Measurements from ENCODE around the gene SULT1A3. TPM values are rescaled to one million over a fixed set of nuclear protein-coding genes. Genes with fewer than 3 reads are reported as not detected.
"Not testable (repeated sequence)": the region's sequence is repeated elsewhere in the genome, so short reads cannot be mapped to it uniquely, and the experiment has no call there.

Gene SULT1A3
- total and polyA plus RNA-seq, 2 experiments from 2014 or later: 4.8 to 12.2 TPM

DNA sequence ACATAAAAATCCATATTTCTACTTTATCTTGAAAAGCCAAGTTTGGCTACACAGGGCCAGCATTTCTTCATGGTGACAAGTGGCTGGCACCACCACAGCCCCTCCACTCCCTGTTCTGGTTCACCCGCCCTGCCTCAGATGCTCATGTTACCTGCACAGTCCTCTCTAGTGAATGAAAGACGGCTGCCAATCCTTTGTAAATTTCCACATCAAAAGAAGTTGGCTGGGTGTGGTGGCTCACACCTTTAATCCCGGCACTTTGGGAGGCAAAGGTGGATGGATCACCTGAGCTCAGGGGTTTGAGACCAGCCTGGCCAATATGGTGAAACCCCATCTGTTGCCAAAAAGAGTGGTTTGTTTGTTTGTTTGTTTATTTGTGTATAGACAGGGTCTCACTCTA, 35.5 kb upstream of the SULT1A3 start:
- H3K27ac ChIP-seq: no peak overlapping the region
- H4K20me1 ChIP-seq (ENCODE audit: insufficient read depth): no peaks in the 10 kb centered on the region
- in situ Hi-C loops (cut with MboI): no loop called here
- no peaks in the 10 kb centered on the region for H3K4me1 ChIP-seq (ENCODE audit: insufficient read depth)
- no peak overlapping the region for H3K9ac ChIP-seq
- H3K27me3 ChIP-seq (replicated peaks; ENCODE audit: insufficient read depth): no peaks in the 10 kb centered on the region
- no peaks in the 10 kb centered on the region for H3K9me3 ChIP-seq (ENCODE audit: low read depth)
- 55 to 57% methylated on average over 3 of the region's 3 CpGs for WGBS, 2 experiments (ENCODE audit: low coverage in 1 of 2, low lambda C conversion rate in 2 of 2, missing lambda C conversion rate in 2 of 2)
- no peaks in the 10 kb centered on the region for H3F3A ChIP-seq (ENCODE audit: insufficient read depth)
- H3K79me2 ChIP-seq (ENCODE audit: insufficient read depth): no peaks in the 10 kb centered on the region
- DNase-seq: no peak
- no peaks in the 10 kb centered on the region for H3K36me3 ChIP-seq (ENCODE audit: low read depth)
- no peaks in the 10 kb centered on the region for H3K9me2 ChIP-seq (ENCODE audit: insufficient read depth)
- H2AFZ ChIP-seq: no peak overlapping the region
- no peak overlapping the region for H3K4me3 ChIP-seq
- H3K4me2 ChIP-seq (ENCODE audit: unreplicated experiment): no peak overlapping the region
- TF ChIP-seq EZH2 (IDR thresholded peaks at IDR 0.05; ENCODE audit: insufficient read depth, poor library complexity, severe bottlenecking) (no peak), EZH2phosphoT487 (IDR thresholded peaks at IDR 0.05; ENCODE audit: insufficient read depth, low read depth) (no peak)

DNA sequence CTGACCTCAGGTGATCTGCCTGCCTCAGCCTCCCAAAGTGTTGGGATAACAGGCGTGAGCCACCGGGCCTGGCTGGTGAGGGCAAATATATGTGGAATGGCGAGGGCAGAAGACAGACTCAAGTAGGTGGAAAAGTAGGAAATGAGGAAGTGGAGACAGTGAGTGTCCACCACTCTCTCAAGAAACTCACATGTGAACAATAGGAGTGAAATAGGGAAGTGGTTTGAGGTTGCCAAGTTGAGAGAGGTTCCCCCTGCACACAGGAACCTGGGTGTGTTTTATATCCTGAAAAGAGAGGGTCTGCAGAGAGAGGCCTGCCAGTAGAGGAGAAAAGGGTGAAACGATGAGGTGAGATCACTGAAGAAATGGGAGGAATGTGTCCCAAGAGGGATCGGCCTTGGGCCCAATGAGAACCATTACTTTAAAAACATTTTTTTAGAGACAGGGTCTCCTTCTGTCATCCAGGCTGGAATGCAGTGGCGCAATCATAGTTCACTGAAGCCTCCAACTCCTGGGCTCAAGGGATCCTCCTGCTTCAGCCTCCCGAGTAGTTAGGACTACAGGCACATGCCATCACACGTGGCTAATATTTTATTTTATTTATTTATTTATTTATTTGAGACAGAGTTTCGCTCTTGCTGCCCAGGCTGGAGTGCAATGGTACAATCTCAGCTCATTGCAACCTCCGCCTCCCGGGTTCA, 32.7 kb upstream of the SULT1A3 start:
- TF ChIP-seq EZH2phosphoT487 (IDR thresholded peaks at IDR 0.05; ENCODE audit: insufficient read depth, low read depth) (no peak), EZH2 (IDR thresholded peaks at IDR 0.05; ENCODE audit: insufficient read depth, poor library complexity, severe bottlenecking) (no peak)
- H3F3A ChIP-seq (ENCODE audit: insufficient read depth): no peaks in the 10 kb centered on the region
- no peaks in the 10 kb centered on the region for H3K4me1 ChIP-seq (ENCODE audit: insufficient read depth)
- no peaks in the 10 kb centered on the region for H3K9me2 ChIP-seq (ENCODE audit: insufficient read depth)
- H3K27me3 ChIP-seq (replicated peaks; ENCODE audit: insufficient read depth): no peaks in the 10 kb centered on the region
- no peaks in the 10 kb centered on the region for H4K20me1 ChIP-seq (ENCODE audit: insufficient read depth)
- DNase-seq: no peak
- H3K4me3 ChIP-seq: no peak overlapping the region
- no peaks in the 10 kb centered on the region for H3K79me2 ChIP-seq (ENCODE audit: insufficient read depth)
- H3K9me3 ChIP-seq (ENCODE audit: low read depth): no peaks in the 10 kb centered on the region
- no peak overlapping the region for H3K4me2 ChIP-seq (ENCODE audit: unreplicated experiment)
- in situ Hi-C loops (cut with MboI): no loop called here
- no peak overlapping the region for H2AFZ ChIP-seq
- no peak overlapping the region for H3K9ac ChIP-seq
- 88 to 90% methylated on average over 11 of the region's 11 CpGs for WGBS, 2 experiments (ENCODE audit: low coverage in 1 of 2, low lambda C conversion rate in 2 of 2, missing lambda C conversion rate in 2 of 2)
- no peak overlapping the region for H3K27ac ChIP-seq
- no peaks in the 10 kb centered on the region for H3K36me3 ChIP-seq (ENCODE audit: low read depth)

DNA sequence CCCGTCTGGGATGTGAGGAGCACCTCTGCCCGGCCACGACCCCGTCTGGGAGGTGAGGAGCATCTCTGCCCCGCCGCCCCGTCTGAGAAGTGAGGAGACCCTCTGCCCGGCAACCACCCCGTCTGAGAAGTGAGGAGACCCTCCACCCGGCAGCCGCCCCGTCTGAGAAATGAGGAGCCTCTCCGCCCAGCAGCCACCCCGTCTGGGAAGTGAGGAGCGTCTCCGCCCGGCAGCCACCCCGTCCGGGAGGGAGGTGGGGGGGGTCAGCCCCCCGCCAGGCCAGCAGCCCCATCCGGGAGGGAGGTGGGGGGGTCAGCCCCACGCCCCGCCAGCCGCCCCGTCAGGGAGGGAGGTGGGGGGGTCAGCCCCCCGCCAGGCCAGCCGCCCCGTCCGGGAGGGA, 30.3 kb upstream of the SULT1A3 start:
- DNase-seq; H3K79me2 ChIP-seq (ENCODE audit: insufficient read depth); H3K36me3 ChIP-seq (ENCODE audit: low read depth); in situ Hi-C loops (cut with MboI); H3K27me3 ChIP-seq (replicated peaks; ENCODE audit: insufficient read depth); H3K9ac ChIP-seq; H3K9me2 ChIP-seq (ENCODE audit: insufficient read depth); H3K4me1 ChIP-seq (ENCODE audit: insufficient read depth); H3K4me3 ChIP-seq; H3K27ac ChIP-seq; H3F3A ChIP-seq (ENCODE audit: insufficient read depth); H3K4me2 ChIP-seq (ENCODE audit: unreplicated experiment); H3K9me3 ChIP-seq (ENCODE audit: low read depth); H4K20me1 ChIP-seq (ENCODE audit: insufficient read depth); H2AFZ ChIP-seq: not testable (repeated sequence)
- 70 to 81% methylated on average over 3 to 25 of the region's 29 CpGs for WGBS, 2 experiments (ENCODE audit: low coverage in 1 of 2, low lambda C conversion rate in 2 of 2, missing lambda C conversion rate in 2 of 2)

GRCh38 chr16:30169416-30169815, 29.6 kb upstream of the SULT1A3 start:
- H3K4me1 ChIP-seq (ENCODE audit: insufficient read depth); H3K9ac ChIP-seq; H3K4me2 ChIP-seq (ENCODE audit: unreplicated experiment); H3K4me3 ChIP-seq; in situ Hi-C loops (cut with MboI); H3K36me3 ChIP-seq (ENCODE audit: low read depth); H3K9me3 ChIP-seq (ENCODE audit: low read depth); H3F3A ChIP-seq (ENCODE audit: insufficient read depth); H3K9me2 ChIP-seq (ENCODE audit: insufficient read depth); H2AFZ ChIP-seq; H4K20me1 ChIP-seq (ENCODE audit: insufficient read depth); H3K27ac ChIP-seq; DNase-seq; H3K27me3 ChIP-seq (replicated peaks; ENCODE audit: insufficient read depth); H3K79me2 ChIP-seq (ENCODE audit: insufficient read depth): not testable (repeated sequence)
- WGBS, 2 experiments (ENCODE audit: low coverage in 1 of 2, low lambda C conversion rate in 2 of 2, missing lambda C conversion rate in 2 of 2): 86% methylated on average over 29 of the region's 38 CpGs; no CpG with 5 or more reads in 1 of the 2 experiments

DNA sequence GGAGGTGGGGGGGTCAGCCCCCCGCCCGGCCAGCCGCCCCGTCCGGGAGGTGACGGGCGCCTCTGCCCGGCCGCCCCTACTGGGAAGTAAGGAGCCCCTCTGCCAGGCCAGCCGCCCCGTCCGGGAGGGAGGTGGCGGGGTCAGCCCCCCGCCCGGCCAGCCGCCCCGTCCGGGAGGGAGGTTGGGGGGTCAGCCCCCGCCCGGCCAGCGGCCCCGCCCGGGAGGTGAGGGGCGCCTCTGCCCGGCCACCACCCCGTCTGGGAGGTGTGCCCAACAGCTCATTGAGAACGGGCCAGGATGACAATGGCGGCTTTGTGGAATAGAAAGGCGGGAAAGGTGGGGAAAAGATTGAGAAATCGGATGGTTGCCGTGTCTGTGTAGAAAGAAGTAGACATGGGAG, 28.9 kb upstream of the SULT1A3 start:
- H3K9me3 ChIP-seq (ENCODE audit: low read depth); H3K9me2 ChIP-seq (ENCODE audit: insufficient read depth); H2AFZ ChIP-seq; H3K4me1 ChIP-seq (ENCODE audit: insufficient read depth); H3K9ac ChIP-seq; H3K4me2 ChIP-seq (ENCODE audit: unreplicated experiment); H3K27ac ChIP-seq; H4K20me1 ChIP-seq (ENCODE audit: insufficient read depth); H3F3A ChIP-seq (ENCODE audit: insufficient read depth); H3K27me3 ChIP-seq (replicated peaks; ENCODE audit: insufficient read depth); DNase-seq; H3K79me2 ChIP-seq (ENCODE audit: insufficient read depth); H3K4me3 ChIP-seq; H3K36me3 ChIP-seq (ENCODE audit: low read depth); in situ Hi-C loops (cut with MboI): not testable (repeated sequence)
- 66% methylated on average over 22 of the region's 31 CpGs; no CpG with 5 or more reads in 1 of the 2 experiments for WGBS, 2 experiments (ENCODE audit: low coverage in 1 of 2, low lambda C conversion rate in 2 of 2, missing lambda C conversion rate in 2 of 2)

All from GM23248 (cell line).